ENCODE results near the gene FAM221B. TPM values are rescaled to one million over a fixed set of nuclear protein-coding genes. Genes with fewer than 3 reads are reported as not detected.
A peak's percentile ranks its signal among the peaks of the same experiment; 100 is the strongest.

Gene FAM221B
- total RNA-seq, 1 experiment from 2014 or later: not detected

DNA sequence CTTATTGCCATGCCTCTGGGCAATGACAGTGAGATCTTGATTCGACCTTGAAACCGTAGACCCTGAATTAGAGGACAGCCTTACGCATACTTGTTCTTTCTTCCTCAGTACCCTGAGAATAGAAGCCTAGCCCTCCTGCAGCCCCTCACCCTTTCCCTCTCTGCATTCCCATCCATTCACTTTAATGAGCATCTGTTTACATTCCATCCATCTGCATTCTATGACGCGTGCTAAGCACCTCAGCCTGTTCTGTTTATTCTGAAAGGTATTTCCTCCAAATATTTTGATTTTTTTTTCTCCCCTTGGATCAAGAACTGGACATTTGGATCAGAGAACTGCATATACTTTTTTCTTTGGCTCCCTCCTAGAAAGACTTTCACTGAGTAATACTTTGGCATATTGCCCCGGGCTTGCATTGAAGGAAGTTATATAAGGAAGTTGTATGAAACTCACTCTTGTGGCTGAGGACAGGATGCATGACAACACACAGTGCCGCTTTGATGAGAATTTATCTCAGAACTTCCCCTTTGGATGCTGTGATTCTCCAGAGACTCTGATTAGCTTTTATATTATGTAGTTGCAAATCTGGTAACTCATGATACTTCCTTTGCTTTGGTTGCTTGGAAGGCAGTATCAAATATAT lies 16.2 kb upstream of the FAM221B start:
- Histone ChIP-seq H3K27me3 (replicated peaks; ENCODE audit: insufficient read depth, low read depth, low read length, poor library complexity) (no peaks in the 10 kb centered on the region), H3K4me3 (ENCODE audit: low read depth, low read length, poor library complexity, severe bottlenecking) (no peak overlapping the region), H3K9me3 (ENCODE audit: low read depth, low read length, poor library complexity, severe bottlenecking) (no peaks in the 10 kb centered on the region), H3K36me3 (ENCODE audit: insufficient read depth, low read length, poor library complexity, severe bottlenecking) (no peaks in the 10 kb centered on the region), H3K4me1 (ENCODE audit: insufficient read depth, low read length, poor library complexity, severe bottlenecking) (no peaks in the 10 kb centered on the region), H3K27ac (ENCODE audit: low read depth, low read length, poor library complexity, severe bottlenecking) (no peak overlapping the region)
- CTCF ChIA-PET: no interaction called here
- no TSS peak for BruUV-seq (replicated peaks)
- intact Hi-C loops (cut with micrococcal nuclease; ENCODE audit: unreplicated experiment): no loop called here
- peak; percentile 54 for DNase-seq (ENCODE audit: low spot score)
- TF ChIP-seq CTCF (conservative IDR thresholded peaks at IDR 0.05; ENCODE audit: low read depth, low read length) (no peak), EZH2 (IDR thresholded peaks at IDR 0.05; ENCODE audit: borderline replicate concordance, low read depth, low read length, poor library complexity, severe bottlenecking) (no peak)
- POLR2A ChIA-PET (ENCODE audit: low non-redundant PET): no interaction called here

DNA sequence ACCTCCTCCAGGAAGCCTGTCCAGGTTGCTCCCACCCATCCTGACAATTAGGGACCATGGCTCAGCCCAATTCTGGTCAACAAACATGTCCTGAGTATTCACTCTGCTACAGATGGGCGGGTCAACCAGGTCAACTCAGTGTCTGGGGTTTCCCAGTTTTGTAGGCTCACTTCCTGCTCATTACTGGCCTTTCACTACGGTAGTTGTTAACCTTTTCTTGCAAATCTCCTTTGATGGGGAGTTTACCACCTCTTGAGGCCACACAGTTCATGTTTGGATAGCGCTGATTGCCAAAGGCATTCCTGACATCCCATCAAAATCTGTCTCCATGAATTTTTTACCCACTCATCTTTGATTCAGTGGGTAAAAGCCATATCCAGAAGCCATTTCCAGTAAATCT lies 14.3 kb upstream of the FAM221B start:
- H3K4me3 ChIP-seq (ENCODE audit: low read depth, low read length, poor library complexity, severe bottlenecking): no peak overlapping the region
- H3K4me1 ChIP-seq (ENCODE audit: insufficient read depth, low read length, poor library complexity, severe bottlenecking): no peaks in the 10 kb centered on the region
- DNase-seq (ENCODE audit: low spot score): no peak
- no peaks in the 10 kb centered on the region for H3K36me3 ChIP-seq (ENCODE audit: insufficient read depth, low read length, poor library complexity, severe bottlenecking)
- BruUV-seq (replicated peaks): no TSS peak
- ChIA-PET POLR2A (ENCODE audit: low non-redundant PET) (no interaction called here), CTCF (no interaction called here)
- no peak overlapping the region for H3K27ac ChIP-seq (ENCODE audit: low read depth, low read length, poor library complexity, severe bottlenecking)
- H3K27me3 ChIP-seq (replicated peaks; ENCODE audit: insufficient read depth, low read depth, low read length, poor library complexity): no peaks in the 10 kb centered on the region
- no peaks in the 10 kb centered on the region for H3K9me3 ChIP-seq (ENCODE audit: low read depth, low read length, poor library complexity, severe bottlenecking)
- TF ChIP-seq CTCF (conservative IDR thresholded peaks at IDR 0.05; ENCODE audit: low read depth, low read length) (no peak), EZH2 (IDR thresholded peaks at IDR 0.05; ENCODE audit: borderline replicate concordance, low read depth, low read length, poor library complexity, severe bottlenecking) (no peak)
- intact Hi-C loops (cut with micrococcal nuclease; ENCODE audit: unreplicated experiment): no loop called here

- CTCF ChIA-PET: no interaction called here
- intact Hi-C loops (cut with micrococcal nuclease; ENCODE audit: unreplicated experiment): no loop called here
- Histone ChIP-seq H3K27ac (ENCODE audit: low read depth, low read length, poor library complexity, severe bottlenecking) (no peak overlapping the region), H3K36me3 (ENCODE audit: insufficient read depth, low read length, poor library complexity, severe bottlenecking) (no peaks in the 10 kb centered on the region), H3K4me1 (ENCODE audit: insufficient read depth, low read length, poor library complexity, severe bottlenecking) (no peaks in the 10 kb centered on the region), H3K9me3 (ENCODE audit: low read depth, low read length, poor library complexity, severe bottlenecking) (no peaks in the 10 kb centered on the region), H3K4me3 (ENCODE audit: low read depth, low read length, poor library complexity, severe bottlenecking) (no peak overlapping the region), H3K27me3 (replicated peaks; ENCODE audit: insufficient read depth, low read depth, low read length, poor library complexity) (no peaks in the 10 kb centered on the region)
- TF ChIP-seq CTCF (conservative IDR thresholded peaks at IDR 0.05; ENCODE audit: low read depth, low read length) (no peak), EZH2 (IDR thresholded peaks at IDR 0.05; ENCODE audit: borderline replicate concordance, low read depth, low read length, poor library complexity, severe bottlenecking) (no peak)
- no TSS peak for BruUV-seq (replicated peaks)
- DNase-seq (ENCODE audit: low spot score): no peak
- POLR2A ChIA-PET (ENCODE audit: low non-redundant PET): no interaction called here
These were observed 13.7 kb upstream of the FAM221B start for GRCh38 chr9:35842020-35842745.
